Hematopoietic multipotent progenitor cell treated with erythropoietin and hydrocortisone succinate and interleukin-3 and kit ligand, for 15 days (in vitro differentiated cells): ENCODE measurements around the gene RFX7.

Experiments
- DNase-seq: peaks from one replicate; pipeline ENCODE4 v3.0.0-alpha.2; 2015; ENCODE audit warnings: low spot score

RFX7 gene

DNA sequence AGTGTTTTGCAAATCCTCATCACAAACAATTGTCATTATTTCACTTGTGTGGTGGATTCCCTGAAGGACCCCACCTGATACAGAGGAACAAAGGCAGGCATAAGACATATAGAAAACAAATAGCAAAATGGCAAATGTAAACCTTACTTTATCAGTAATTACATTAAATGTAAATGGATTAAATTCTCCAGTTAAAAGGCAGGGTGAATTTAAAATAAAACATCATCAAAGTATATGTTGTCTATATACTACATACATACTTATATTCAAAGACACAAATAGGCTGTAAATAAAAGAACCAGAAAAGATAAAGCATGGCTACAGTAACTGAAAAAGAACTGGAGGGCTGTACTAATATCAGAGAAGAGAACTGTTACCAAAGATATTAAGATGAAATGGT is 117.3 kb downstream of the RFX7 start:
- DNase-seq, result no peak

DNA sequence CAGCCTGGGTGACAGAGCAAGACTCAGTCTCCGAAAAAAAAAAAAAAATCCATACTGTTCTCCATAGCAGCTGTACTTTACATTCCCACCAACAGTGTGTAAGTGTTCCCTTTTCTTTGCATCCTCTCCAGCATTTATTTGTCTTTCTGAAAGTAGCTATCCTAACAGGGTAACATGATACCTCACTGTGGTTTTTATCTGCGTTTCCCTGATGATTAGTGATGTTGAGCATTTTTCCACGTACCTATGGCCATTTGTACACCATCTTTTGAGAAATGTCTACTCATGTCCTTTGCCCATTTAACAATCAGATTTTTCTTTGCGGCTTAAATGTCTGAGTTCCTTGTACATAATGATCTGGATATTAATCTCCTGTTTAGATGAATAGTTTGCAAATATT is 119.3 kb downstream of the RFX7 start:
- DNase-seq, result no peak

- DNase-seq, result no peak
Measured at GRCh38 chr15:56105855-56106254, 137.8 kb downstream of the RFX7 start.

DNA sequence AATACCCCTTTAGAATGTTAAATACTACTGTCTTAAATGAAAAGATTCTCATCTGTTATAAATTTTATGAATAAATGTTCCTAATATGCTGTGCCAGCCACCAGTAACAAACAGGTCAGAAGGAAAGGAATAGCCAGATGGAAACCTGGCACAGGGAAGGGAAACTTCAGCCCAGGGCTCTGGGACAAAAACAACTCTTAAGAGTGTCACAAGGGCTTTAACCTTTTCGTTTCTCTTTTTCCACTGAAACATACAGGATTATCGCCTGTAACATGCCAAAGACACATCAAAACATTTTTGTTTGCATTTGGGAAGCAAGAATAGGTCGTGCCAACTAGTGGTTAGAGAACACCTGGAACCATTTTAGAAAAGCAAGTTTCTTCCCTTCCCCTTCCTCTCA is 141.2 kb downstream of the RFX7 start:
- DNase-seq, result no peak

DNA sequence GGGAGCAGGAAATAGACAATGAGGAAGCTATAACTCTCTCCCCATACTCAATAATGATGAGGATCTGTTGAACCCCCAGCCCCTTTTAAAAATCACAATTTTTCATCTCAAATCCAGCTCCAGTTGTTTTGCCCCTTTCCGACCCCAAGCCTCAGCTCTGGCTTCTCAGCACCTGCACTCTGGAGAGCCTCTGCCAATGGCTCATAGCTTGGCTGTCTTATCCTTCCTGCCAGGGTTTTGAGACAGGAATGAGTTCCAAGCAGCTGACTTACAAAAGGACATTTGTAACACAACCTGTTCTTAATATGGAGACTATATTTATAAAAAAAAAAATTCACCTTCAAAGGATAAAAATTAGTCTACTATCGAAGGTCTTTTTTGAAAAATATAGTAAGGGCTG is 144.4 kb downstream of the RFX7 start:
- DNase-seq, result no peak

- no peak for DNase-seq
Measured at GRCh38 chr15:56098195-56098863, 145.3 kb downstream of the RFX7 start.

DNA sequence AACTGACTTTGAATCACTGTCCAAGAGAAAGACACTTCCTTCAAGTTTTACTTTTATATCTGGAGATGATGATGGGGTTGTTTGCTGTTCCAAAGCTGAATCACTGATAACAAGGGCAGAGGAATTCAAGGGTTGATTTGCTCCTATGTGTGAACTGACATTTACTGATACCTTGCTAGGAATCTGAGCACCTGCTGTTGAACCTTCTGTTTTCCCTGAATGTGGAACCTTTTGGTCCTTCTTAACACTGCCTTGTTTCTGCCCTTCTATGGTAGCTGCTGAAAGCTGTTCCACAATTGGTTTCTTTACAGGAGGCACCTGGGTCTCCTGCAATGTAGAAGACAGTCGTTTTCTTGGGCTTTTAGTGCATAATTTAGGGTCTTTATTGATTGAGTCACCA is 148.3 kb downstream of the RFX7 start:
- no peak for DNase-seq

GRCh38 chr15:56094171-56094570 is 149.5 kb downstream of the RFX7 start:
- DNase-seq, result no peak

DNA sequence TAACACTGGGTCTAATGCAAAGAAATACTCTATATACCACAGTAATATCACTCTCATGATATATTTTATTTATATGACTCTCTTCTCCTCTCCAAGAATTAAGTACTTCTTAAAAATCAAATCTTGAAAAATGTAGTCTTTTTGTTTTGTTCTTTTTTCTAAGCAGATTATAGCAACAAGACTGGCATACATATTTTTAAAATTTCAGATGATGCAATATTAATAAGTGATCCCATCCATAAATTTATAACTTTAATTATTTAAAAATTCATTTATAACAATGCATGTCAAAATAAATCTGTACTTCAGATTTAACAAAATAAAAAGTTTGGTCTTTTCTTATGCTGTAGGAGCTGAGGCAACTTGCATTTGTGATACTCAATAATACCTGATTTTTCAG is 155.3 kb downstream of the RFX7 start:
- no peak for DNase-seq

- DNase-seq, result no peak
Measured at GRCh38 chr15:56086566-56086965, 157.1 kb downstream of the RFX7 start.

GRCh38 chr15:56082263-56082761 is 161.4 kb downstream of the RFX7 start:
- DNase-seq, result no peak

DNA sequence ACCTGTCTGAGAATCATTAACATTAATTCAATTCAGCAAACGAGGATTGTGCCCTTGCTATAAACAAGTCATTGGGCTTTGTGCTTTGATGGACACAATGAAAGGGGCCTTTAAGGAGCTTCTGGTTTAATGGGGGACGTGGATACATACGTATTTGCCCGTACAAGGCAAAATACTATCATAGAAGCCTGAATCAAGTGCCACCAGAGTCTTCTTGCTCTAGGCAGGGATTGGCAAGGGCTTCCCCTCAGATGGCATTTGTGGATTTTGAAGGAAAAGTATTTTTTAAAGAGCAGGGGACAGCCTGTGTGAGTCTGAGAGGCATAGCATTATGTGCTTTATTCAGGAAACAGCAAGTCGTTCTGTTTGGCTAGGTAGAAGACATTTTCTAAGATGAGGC is 166.6 kb downstream of the RFX7 start:
- no peak for DNase-seq

GRCh38 chr15:56076640-56077039 is 167.0 kb downstream of the RFX7 start:
- DNase-seq, result no peak

DNA sequence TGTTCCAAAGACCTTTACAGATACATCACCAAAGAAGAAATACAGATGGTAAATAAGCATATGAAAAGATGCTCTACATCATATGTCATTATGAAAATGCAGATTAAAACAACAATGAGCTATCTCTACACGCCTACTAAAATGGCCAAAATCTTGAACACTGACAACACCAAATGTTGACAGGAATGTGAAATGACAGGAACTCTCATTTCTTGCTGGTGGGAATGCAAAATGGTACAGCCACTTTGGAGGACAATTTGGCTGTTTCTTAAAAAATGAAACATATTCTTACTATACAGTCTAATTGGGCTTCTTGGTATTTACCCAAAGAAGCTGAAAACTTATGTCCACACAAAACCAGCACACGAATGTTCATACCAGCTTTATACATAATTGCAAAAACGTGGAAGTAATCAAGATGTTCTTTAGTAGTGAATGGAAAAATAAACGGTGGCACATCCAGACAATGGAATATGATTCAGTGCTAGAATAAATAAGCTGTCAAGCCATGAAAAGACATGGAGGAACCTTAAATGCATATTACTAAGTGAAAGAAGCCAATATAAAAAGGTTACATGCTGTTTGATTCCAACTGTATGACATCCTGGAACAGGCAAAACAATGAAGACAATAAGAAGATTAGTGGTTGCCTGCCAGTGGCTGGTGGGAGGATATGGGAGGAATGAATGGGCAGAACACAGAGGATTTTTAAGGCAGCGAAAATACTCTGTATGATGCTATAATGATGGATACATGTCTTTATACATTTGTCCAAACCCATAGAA is 169.0 kb downstream of the RFX7 start:
- DNase-seq, result no peak

DNA sequence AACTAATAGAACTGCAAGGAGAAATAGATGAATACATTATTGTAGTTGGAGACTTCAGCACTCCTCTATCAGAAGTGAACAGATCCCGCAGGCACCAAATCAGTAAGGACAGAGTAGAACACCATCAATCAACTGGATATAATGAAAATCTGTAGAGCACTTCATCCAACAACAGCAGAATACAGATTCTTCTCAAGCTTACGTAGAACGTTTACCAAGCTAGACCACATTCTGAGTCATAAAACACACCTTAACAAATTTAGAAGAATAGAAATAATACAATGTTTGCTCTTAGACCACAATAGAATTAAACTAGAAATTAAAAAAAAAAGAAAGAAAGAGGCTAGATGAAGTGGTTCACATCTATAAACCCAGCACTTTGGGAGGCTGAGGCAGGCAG is 179.5 kb downstream of the RFX7 start:
- DNase-seq, result no peak

GRCh38 chr15:56059716-56060115 is 184.0 kb downstream of the RFX7 start:
- no peak for DNase-seq

- DNase-seq, result no peak
Measured at GRCh38 chr15:56058986-56059385, 184.7 kb downstream of the RFX7 start.

GRCh38 chr15:56056626-56057025 is 187.1 kb downstream of the RFX7 start:
- no peak for DNase-seq

GRCh38 chr15:56053046-56053400 is 190.7 kb downstream of the RFX7 start:
- no peak for DNase-seq

GRCh38 chr15:56052395-56053045 is 191.2 kb downstream of the RFX7 start:
- peak; percentile 16 for DNase-seq

DNA sequence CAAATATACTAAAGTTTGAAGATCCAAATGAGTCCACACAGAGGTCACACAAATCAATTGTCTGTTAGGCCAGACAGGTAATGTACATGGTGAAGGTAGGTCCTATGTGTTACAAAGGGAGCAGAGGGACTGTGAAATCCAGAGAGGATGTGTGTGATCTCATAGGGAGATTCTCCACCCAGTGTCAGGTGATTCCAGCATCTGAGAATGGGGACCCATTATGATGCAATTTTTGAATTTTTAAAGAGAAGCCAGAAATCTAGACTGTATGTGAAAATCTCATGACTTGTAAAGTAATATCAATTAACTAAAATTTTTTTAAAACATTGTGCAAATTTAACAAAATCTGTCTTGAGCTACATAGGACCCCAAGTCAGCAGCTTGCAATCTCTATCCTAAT is 192.0 kb downstream of the RFX7 start:
- no peak for DNase-seq

DNA sequence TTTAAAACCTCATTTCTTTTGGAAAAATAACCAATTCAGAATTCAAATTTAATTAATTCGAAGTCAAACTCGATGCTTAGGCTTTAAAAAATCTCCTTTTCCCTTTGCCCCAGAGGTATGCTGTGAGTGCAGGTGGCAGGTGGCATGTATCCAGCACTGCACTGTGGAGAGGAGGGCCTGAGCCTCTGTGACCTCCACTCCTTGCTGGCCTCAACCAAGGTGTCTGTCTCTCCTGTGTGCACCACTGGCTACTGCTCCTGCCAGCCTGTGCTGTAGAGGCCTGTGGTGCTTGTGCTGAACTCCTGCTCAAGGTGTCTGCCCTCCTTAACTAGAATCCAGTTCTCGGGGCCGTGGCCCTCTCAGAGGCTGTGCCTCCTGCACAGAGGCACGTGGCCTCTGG is 194.1 kb downstream of the RFX7 start:
- DNase-seq, result no peak

DNA sequence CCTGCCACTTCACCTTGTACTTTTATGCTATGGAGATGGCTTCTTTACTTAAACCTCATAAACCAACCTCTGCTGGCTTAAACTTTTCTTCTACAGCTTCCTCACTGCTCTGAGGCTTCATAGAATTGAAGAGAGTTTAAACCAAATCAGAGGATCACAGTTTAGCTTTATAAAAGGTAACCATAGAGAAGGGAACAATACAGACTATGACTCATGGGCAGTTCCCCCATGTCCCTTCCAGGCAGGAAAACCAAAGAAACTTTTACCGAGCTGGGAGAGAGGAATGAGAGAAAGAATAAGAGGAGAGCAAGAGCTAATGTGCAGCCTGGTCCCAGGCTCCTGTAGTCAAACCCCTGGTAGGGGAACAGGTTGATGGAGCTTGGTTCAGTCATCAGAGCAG is 196.3 kb downstream of the RFX7 start:
- DNase-seq, result no peak
